Hematopoietic multipotent progenitor cell treated with erythropoietin and hydrocortisone succinate and interleukin-3 and kit ligand, for 8 days (in vitro differentiated cells): Measurements from ENCODE around the gene GPATCH11.
A peak's percentile ranks its signal among the peaks of the same experiment; 100 is the strongest.

ENCODE experiments used
- DNase-seq: peaks from one replicate; pipeline ENCODE4 v3.0.0-alpha.2; 2015

Gene GPATCH11

GRCh38 chr2:37083873-37084794 lies at the start of gene GPATCH11, which contains the start of gene HEATR5B:
Gene GPATCH11 (plus strand): TSS chr2:37084518. CDS start chr2:37088382, 3,864 bp downstream.
Gene HEATR5B (minus strand): TSS chr2:37084372. CDS start chr2:37083414, 958 bp downstream.
- DNase-seq = peak; percentile 97

GRCh38 chr2:37037771-37038170 lies 46.5 kb upstream of the GPATCH11 start:
- DNase-seq = no peak

- DNase-seq = no peak
Measured at GRCh38 chr2:37039580-37039979, 44.7 kb upstream of the GPATCH11 start.

GRCh38 chr2:37052600-37053332 lies 31.6 kb upstream of the GPATCH11 start:
- no peak for DNase-seq

GRCh38 chr2:37059841-37060240 lies 24.5 kb upstream of the GPATCH11 start:
- peak; percentile 71 for DNase-seq

- DNase-seq = no peak
Measured at GRCh38 chr2:37060446-37060845, 23.9 kb upstream of the GPATCH11 start.

- no peak for DNase-seq
Measured at GRCh38 chr2:37061013-37061711, 23.2 kb upstream of the GPATCH11 start.

- DNase-seq = no peak
Measured at GRCh38 chr2:37061776-37062175, 22.5 kb upstream of the GPATCH11 start.

GRCh38 chr2:37068686-37069085 lies 15.6 kb upstream of the GPATCH11 start:
- no peak for DNase-seq

- DNase-seq = no peak
Measured at GRCh38 chr2:37070931-37071330, 13.4 kb upstream of the GPATCH11 start.

- DNase-seq = no peak
Measured at GRCh38 chr2:37080266-37080665, 4.1 kb upstream of the GPATCH11 start.

- no peak for DNase-seq
Measured at GRCh38 chr2:37080689-37081088, 3.6 kb upstream of the GPATCH11 start.

GRCh38 chr2:37084797-37085196 lies 479 bp downstream of the GPATCH11 start:
- DNase-seq = no peak

GRCh38 chr2:37085731-37086147 lies 1.4 kb downstream of the GPATCH11 start:
- peak; percentile 27 for DNase-seq

GRCh38 chr2:37090019-37090477 lies 5.7 kb downstream of the GPATCH11 start:
- DNase-seq = no peak

- DNase-seq = no peak
Measured at GRCh38 chr2:37091873-37092272, 7.6 kb downstream of the GPATCH11 start.

- DNase-seq = no peak
Measured at GRCh38 chr2:37096568-37096967, 12.2 kb downstream of the GPATCH11 start.

GRCh38 chr2:37098416-37099118 lies 14.2 kb downstream of the GPATCH11 start:
- no peak for DNase-seq

GRCh38 chr2:37100054-37100453 lies 15.7 kb downstream of the GPATCH11 start:
- DNase-seq = no peak

GRCh38 chr2:37102588-37102987 lies 18.3 kb downstream of the GPATCH11 start:
- DNase-seq = no peak

GRCh38 chr2:37104178-37104577 lies 19.9 kb downstream of the GPATCH11 start:
- DNase-seq = no peak

- no peak for DNase-seq
Measured at GRCh38 chr2:37105150-37105549, 20.8 kb downstream of the GPATCH11 start.
